T-helper 1 cell treated with Interleukin-12 subunit alpha and Interleukin-12 subunit beta and Interleukin-4 antibody, amounts not matched to agents 30 ng/mL and 1 ng/mL, for 36 hours (primary cell): ENCODE results near the gene IL36A. TPM values are rescaled to one million over a fixed set of nuclear protein-coding genes. Genes with fewer than 3 reads are reported as not detected.

Experiments
- intact Hi-C: fragments of 100-400 bp; cut with micrococcal nuclease; formaldehyde crosslinking; loops from one replicate; pipeline ENCODE4 v1.15.1; 2024
- total RNA-seq: library from RNA; stranded (reverse); gene quantifications from 2 replicates; pipeline ENCODE4 v1.2.3, GENCODE V29; 2022

The IL36A gene
- 0.32 and 0.49 TPM in 2 replicates for total RNA-seq

DNA sequence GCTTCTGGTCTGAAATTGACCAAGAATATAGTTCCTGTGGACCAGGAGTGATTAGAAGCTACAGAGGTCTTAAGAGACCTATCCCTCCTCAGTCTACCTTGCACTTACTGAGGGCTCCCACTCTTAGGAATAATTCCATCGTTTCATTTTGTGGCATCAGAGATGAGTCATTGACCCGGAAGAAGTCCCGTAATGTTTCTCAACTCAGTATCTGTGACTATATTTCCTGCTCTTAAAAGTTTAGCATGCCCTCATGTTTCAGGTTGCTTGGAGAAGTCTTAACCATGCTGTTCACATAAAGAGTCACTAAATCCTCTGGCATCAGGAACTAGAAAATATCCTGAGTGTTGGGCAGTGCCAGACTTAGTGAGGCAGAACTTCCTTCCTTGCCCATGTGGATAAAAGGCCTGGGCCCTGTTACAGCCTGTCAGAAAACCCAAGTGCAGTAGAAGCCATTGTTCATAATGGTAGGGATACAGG lies at the start of gene IL36A:
Gene IL36A, plus strand, starts transcription at position 430 of the 480 bp plus-strand sequence. CDS start 413 bp downstream, outside the sequence.
- intact Hi-C loops = no loop called here

- intact Hi-C loops = loop anchor here (5.0 kb wide), 1 partner anchor 355 kb away; no protein-coding TSS in a partner anchor
Measured at GRCh38 chr2:112957511-112957910, 47.7 kb upstream of the IL36A start.

DNA sequence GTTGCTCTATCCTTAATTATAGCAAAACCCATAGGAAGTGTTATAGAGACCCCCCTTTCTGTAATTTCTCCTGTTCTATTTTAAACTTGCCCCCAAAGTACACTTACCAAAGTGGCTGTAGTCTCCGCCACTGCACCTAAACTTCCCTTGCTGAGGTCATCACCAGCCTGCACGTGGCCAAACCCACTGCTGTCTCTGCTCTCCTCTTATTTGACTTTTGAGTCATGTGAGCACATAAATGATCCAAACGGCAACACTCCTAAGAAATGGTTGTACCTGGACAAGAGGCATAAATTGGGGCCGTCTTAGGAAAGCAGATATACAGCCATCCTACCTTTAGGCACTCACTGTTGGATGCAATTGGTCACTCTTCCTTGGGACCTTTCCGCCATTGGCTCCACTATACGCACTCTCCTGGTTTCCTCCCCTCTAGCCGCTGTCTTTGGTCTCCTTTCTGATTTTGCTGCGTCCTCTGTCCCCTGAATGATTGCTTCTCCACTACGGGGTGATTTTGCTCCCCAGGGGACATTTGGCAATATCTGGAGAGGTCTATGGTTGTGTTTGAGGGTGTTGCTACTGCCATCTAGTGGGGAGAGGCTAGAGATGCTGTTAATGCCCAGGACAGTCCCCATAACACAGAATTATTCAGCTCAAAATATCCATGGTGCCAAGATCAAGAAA lies 46.7 kb upstream of the IL36A start:
- intact Hi-C loops = loop anchor here (1.0 to 5.0 kb wide), 4 partner anchors 18 to 356 kb away; no protein-coding TSS in a partner anchor

- intact Hi-C loops = loop anchor here (1.0 to 5.0 kb wide), 3 partner anchors 18 to 357 kb away; no protein-coding TSS in a partner anchor
Measured at GRCh38 chr2:112959109-112959812, 46.0 kb upstream of the IL36A start.

DNA sequence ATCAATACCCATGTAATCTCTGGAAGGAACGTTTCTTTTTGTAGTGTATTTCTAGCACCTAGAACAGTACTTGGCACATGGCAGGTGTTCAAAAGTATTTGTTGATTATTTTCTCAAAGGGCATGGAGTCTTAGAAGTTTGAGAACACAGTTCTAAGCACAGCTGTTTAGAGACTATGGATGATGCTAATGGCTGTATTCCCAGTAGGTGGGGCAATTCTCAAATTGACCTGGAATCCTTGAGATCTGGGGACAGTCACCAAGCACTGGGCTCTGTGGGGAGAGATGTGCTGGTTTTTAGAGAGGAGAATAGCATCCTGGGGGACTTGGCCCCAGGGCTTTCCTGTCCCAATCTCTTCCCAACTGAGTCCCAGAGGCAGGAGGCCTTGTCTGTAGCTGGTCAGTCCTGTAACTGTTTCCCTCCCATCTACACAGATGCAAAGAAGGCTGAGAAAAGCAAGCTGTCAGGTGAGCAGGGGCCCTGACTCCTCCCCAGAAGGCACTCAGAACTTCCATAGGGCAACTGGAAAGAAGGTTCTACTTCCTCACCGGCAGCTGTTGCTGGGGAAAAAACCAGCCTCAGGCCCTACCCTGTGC lies 44.9 kb upstream of the IL36A start:
- intact Hi-C loops = no loop called here

DNA sequence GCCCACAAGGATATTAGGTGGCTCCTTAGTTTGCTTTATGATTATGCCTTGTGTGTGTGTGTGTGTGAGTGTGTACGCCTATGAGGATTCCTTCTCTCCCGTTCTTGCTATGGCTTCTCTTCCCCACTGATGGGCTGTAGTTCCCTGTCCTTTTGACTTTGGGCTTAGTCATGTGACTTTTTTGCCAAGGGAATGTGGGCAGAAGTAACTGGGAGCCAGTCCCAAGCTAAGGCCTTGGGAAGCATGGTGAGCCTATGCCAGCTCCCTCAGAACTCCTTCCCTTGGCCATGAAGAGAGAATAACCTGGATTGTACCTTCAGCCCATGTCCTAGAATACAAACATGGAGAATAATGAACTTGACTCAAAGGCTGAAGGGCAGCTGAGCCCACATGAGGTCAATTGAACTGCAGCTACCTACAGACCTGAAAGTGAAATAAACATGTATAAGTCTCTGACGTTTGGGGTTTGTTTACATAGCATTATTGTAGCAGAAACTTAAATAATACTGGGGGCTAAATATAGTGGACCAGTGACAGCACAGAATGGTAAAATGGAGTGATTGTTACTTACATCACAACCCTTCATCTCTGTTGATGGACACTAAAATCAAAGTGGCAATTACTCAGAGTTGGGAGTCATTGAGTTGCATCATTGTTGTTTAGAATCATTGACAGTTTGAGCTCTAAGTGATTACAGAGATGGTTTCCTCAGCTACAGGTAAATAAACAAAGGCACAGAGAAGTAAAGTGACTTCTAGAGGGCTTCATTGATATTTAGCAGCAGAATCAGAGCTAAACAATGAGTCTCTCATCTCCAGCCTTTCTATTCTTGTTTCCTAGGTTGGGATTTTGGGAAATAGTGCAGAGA lies 42.7 kb upstream of the IL36A start:
- intact Hi-C loops = no loop called here

DNA sequence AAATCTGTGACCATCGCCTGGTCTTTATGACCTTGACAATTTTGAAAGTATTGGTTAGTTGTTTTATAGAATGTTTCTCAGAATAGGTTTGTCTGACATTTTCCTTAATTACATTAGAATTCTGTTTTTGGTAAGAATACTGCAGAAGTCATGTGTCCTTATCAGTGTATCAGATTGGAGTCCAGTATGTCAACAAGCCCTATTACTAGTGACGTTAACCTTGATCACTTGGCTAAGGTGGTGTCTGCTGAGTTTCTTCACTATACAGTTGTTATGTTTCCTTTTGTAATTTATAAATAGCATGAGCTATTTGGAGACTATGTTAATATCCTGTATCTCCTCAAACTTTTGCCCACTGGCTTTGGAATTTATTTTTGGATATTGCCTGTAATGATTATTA lies 38.2 kb upstream of the IL36A start:
- intact Hi-C loops = no loop called here

DNA sequence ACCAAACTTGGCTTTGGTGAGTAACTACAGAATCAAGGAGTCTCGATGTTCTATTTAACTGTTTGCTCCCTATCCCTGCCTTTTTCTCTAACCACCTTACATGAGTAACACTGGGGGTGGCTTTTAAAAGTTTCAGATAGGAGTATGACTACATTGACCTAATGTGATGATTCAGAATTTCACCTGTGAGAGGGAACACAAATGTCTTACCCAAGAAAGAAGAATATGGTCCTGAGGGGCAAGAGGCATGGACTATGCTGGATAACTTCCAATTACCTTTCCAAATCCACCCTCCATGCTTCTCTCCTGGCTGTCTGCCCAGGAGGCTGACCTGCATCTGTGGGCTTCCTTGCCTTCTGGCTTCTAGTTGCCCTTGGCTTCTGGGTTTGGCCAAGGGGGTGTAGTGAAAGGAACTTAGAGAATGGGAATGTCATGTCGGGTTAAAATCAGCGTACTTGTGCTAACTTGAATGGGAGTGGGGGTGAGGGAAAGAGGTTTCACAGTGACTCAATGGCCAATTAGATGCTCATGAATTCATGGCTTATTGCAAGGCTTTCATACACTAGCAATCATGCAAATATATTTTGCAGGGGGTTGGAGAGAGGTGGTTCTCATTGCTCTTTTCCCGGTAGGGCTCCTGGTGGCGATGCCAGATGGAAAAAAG lies 32.7 kb upstream of the IL36A start:
- intact Hi-C loops = no loop called here

DNA sequence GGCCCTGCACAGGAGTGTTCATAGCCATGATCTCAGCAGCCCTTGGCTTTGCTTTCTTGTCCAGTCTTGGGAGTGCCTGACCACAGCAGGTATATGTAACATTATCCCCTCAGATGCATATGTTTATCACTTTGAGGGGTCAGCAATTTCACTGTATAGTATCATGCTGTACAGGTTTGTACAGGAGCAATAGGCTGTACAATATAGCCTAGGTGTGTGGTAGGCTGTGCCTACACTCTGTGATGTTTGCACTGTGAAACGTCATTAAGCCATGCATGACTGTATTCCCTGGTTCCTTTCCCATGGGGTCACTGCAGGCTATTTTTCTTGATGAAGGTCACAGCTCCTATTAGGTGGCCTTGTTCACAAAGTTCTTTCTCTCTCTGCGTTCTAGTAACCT lies 32.1 kb upstream of the IL36A start:
- intact Hi-C loops = no loop called here

DNA sequence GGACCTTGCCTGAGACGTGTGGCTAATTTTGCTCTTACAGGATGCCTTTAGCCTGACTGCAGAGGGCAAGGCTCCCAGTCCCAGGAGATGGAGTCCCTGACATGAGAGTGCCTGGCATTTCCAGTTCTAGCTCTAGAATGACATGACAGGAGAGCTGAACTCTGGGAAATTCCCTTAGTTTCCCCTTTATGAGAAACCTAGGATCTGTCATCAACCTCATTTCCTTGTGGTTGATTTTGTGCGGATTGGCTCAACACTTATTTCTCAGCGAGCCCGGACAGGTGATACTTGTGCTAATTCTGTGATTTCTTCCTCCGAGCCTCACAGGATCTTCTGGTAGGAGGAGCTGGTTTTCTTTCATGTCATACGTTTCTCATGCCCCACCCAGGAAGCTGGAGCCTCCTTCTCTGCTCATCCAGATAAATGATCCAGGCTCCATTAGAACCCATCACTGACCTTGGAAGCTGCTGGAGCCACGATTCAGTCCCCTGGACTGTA lies 27.7 kb upstream of the IL36A start, which contains the start of gene IL36G:
Gene IL36G, plus strand, starts transcription at position 448 of the 498 bp plus-strand sequence. CDS start 633 bp downstream, outside the sequence.
- intact Hi-C loops = no loop called here

DNA sequence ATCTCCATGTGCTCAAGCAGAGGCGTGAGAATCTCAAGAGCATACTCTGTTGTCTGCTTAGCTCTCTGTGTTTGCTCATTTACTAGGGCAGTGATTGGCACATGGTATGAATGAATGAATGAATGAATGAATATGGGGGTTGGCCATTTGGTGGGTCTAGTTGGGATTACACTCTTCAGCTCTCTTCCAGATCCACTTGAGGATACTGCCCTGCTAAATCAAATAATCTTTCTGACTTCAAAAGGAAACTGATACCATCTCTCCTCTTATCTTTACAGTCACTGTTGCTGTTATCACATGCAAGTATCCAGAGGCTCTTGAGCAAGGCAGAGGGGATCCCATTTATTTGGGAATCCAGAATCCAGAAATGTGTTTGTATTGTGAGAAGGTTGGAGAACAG lies 25.5 kb upstream of the IL36A start:
- intact Hi-C loops = no loop called here

GRCh38 chr2:112980537-112980936 lies 24.7 kb upstream of the IL36A start:
- intact Hi-C loops = no loop called here

DNA sequence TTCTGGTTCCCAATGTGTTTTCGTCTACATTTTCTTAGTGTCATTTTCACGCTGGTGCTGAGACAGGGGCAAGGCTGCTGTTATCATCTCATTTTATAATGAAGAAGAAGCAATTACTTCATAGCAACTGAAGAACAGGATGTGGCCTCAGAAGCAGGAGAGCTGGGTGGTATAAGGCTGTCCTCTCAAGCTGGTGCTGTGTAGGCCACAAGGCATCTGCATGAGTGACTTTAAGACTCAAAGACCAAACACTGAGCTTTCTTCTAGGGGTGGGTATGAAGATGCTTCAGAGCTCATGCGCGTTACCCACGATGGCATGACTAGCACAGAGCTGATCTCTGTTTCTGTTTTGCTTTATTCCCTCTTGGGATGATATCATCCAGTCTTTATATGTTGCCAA lies 20.2 kb upstream of the IL36A start:
- intact Hi-C loops = loop anchor here (1.0 to 2.0 kb wide), 2 partner anchors 11 to 16 kb away; no protein-coding TSS in a partner anchor

DNA sequence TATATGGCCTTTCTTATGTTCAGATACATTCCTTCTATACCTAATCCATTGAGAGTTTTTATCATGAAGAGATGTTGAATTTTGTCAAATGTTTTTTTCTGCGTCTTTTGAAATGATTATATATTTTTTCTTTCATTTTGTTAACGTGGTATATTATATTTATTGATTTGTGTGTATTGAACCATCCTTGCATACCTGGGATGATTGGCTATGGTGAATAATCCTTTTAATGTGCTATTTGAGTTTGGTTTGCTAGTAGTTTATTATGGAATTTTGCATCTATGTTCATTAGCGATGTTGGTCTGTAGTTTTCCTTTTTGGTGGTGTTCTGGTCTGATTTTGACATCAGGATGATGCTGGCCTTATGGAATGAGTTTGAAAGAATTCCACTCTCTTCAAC lies 15.6 kb upstream of the IL36A start:
- intact Hi-C loops = no loop called here

- intact Hi-C loops = no loop called here
Measured at GRCh38 chr2:112993831-112994230, 11.4 kb upstream of the IL36A start.

- intact Hi-C loops = loop anchor here (1.0 to 5.0 kb wide), 3 partner anchors 35 to 883 kb away; no protein-coding TSS in a partner anchor
Measured at GRCh38 chr2:112994648-112995047, 10.6 kb upstream of the IL36A start.

- intact Hi-C loops = loop anchor here (1.0 to 5.0 kb wide), 3 partner anchors 36 to 882 kb away; no protein-coding TSS in a partner anchor
Measured at GRCh38 chr2:112995346-112995920, 9.8 kb upstream of the IL36A start.

DNA sequence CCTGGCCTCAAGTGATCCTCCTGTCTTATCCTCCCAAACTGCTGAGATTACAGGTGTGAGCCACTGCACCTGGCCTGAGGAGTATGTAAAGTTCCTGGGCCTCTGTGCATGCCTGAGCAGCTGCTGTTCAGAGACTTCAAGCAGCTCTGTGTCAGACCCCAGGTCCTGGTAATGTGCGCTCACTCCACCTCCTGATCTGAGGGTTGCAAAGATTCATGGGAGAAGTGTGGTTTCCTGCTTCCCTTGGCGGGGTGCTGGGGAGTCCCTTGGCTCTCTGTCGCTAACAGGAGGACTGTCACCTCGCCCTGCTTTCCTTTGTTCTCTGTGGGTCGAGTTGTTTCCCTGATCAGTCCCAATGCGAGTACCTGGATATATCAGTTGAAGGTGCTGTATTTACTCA lies 8.6 kb upstream of the IL36A start:
- intact Hi-C loops = loop anchor here (1.0 to 5.0 kb wide), 5 partner anchors 11 to 881 kb away; no protein-coding TSS in a partner anchor

DNA sequence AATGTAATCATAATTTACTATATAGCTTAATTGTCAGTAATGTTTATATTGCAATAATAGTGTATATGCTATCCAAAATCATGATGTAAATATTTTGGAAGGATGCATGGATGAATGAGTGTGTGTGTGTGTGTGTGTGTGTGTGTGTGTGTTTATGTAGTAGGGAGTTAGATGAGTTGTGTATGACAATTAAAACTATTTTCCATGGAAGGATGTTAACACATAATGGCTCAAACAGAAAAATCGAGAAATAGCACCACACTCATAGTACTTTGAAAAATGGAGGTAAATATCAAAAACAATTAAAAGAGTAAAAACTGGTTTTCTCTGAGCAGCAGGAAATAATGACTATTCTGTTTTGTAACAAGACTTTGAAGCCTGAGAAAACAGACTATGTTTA lies 8.1 kb upstream of the IL36A start:
- intact Hi-C loops = loop anchor here (2.0 to 5.0 kb wide), 4 partner anchors 102 to 880 kb away; no protein-coding TSS in a partner anchor
